Nephron (organoid): Measurements from ENCODE around the gene OTOG.

Experiments
- H3K27ac Mint-ChIP-seq, 3 experiments: 2 replicates each; pipeline ENCODE4 v1.8.0; 2020; ENCODE audit warnings: mixed read lengths in 3 of 3, mild to moderate bottlenecking in 2 of 3, moderate library complexity in 1 of 3
- H3K27me3 Mint-ChIP-seq: 2 replicates; pipeline ENCODE4 v1.8.0; 2021; ENCODE audit warnings: low read depth, mild to moderate bottlenecking, moderate library complexity, mixed read lengths
- H3K36me3 Mint-ChIP-seq: 2 replicates; pipeline ENCODE4 v1.8.0; 2020; ENCODE audit warnings: low read depth, mixed read lengths
- H3K4me1 Mint-ChIP-seq: 2 replicates; pipeline ENCODE4 v1.8.0; 2020; ENCODE audit warnings: mixed read lengths
- H3K4me3 Mint-ChIP-seq, 3 experiments: 2 replicates each; pipeline ENCODE4 v1.8.0; 2020; ENCODE audit warnings: mild to moderate bottlenecking in 3 of 3, mixed read lengths in 3 of 3, moderate library complexity in 2 of 3
- H3K9me3 Mint-ChIP-seq: 2 replicates; pipeline ENCODE4 v1.8.0; 2020; ENCODE audit warnings: mixed read lengths
- CTCF ChIP-seq, 3 experiments: fragments of 200-600 bp; sonication (generic); IDR thresholded peaks; one replicate each; pipeline ENCODE4 v1.5.0; 2021; ENCODE audit warnings: antibody characterized with exemption in 3 of 3; ENCODE audit not compliant: unreplicated experiment in 3 of 3

OTOG gene

GRCh38 chr11:17636721-17637120 lies 89.7 kb downstream of the OTOG start:
- Mint-ChIP-seq H3K9me3 (no peaks in the 10 kb centered on the region), H3K27me3 (no peaks in the 10 kb centered on the region), H3K27ac (no peak overlapping the region), H3K4me1 (no peaks in the 10 kb centered on the region), H3K36me3 (no peaks in the 10 kb centered on the region), H3K4me3 (no peak overlapping the region)
- TF ChIP-seq CTCF (IDR thresholded peaks at IDR 0.05; ENCODE audit: unreplicated experiment in 3 of 3): no peak

DNA sequence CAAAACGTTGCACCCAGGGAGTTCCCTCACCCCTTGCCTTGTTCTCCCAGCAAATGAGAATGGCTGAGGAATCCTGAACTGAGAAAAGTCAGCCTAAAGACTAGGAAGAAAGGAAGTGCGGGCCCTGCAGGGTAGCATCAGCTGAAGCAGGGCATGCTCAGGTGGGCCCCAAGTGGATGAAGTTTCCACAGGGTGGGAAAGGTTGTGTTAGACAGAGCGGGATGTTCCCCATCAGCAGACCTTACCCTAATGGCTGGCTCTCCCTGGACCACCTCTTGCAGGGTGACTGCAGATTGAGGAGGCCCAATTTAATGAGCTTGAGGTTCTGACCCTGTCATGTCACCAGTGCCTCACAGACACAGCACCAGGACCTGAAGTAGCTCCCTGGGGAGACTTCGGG lies 90.8 kb downstream of the OTOG start:
- no peaks in the 10 kb centered on the region for H3K9me3 Mint-ChIP-seq

DNA sequence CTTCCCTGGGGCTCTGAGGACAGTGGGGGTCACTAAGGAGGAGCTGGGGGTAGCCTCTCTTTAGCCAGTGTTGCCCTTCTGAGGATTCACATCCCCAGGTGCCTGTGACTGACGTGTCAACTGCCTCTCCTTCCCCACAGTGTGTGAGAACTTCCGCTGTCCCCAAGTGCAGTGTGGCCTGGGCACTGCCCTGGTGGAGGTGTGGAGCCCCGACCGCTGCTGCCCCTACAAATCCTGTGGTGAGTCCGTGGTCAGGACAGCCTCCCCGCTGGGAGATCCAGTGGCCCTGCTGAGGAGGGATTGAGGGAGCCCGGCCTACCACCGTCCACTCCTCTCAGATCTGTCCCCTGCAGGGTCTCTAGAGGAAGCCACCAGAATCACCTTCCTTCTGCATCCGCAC lies 91.3 kb downstream of the OTOG start:
- Mint-ChIP-seq H3K4me1 (no peaks in the 10 kb centered on the region), H3K27me3 (no peaks in the 10 kb centered on the region), H3K36me3 (no peaks in the 10 kb centered on the region), H3K27ac (no peak overlapping the region), H3K9me3 (no peaks in the 10 kb centered on the region), H3K4me3 (no peak overlapping the region)
- TF ChIP-seq CTCF (IDR thresholded peaks at IDR 0.05; ENCODE audit: unreplicated experiment in 3 of 3): no peak

More for the DNA sequence above, 90.8 kb downstream of the OTOG start:
- H3K36me3 Mint-ChIP-seq: no peaks in the 10 kb centered on the region
- no peaks in the 10 kb centered on the region for H3K27me3 Mint-ChIP-seq
- no peaks in the 10 kb centered on the region for H3K4me1 Mint-ChIP-seq
- no peak overlapping the region for H3K27ac Mint-ChIP-seq
- H3K4me3 Mint-ChIP-seq: no peak overlapping the region
- no peak for TF ChIP-seq CTCF (IDR thresholded peaks at IDR 0.05; ENCODE audit: unreplicated experiment in 3 of 3)

GRCh38 chr11:17639091-17639490 lies 92.0 kb downstream of the OTOG start:
- no peaks in the 10 kb centered on the region for H3K9me3 Mint-ChIP-seq
- H3K36me3 Mint-ChIP-seq: no peaks in the 10 kb centered on the region
- H3K27me3 Mint-ChIP-seq: peaks cover under 1% of the 10 kb centered on the region
- no peak for TF ChIP-seq CTCF (IDR thresholded peaks at IDR 0.05; ENCODE audit: unreplicated experiment in 3 of 3)
- H3K27ac Mint-ChIP-seq: no peak overlapping the region
- H3K4me1 Mint-ChIP-seq: no peaks in the 10 kb centered on the region
- no peak overlapping the region for H3K4me3 Mint-ChIP-seq

DNA sequence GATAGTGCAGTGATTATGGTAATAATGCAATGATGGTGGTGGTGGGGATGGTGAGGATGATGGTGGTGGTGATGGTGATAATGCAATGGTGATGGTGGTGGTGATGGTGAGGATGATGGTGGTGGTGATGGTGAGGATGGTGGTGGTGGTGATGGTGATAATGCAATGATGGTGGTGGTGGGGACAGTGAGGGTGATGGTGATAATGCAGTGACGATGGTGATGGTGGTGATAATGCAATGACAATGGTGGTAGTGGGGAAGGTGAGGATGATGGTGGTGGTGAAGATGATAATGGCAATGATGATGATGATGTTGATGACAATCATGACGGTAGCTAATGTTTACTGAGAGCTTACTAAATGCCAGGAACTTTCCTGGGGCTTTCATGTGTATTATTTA lies 92.7 kb downstream of the OTOG start:
- H3K36me3 Mint-ChIP-seq: no peaks in the 10 kb centered on the region
- TF ChIP-seq CTCF (IDR thresholded peaks at IDR 0.05; ENCODE audit: unreplicated experiment in 3 of 3): no peak
- H3K9me3 Mint-ChIP-seq: no peaks in the 10 kb centered on the region
- no peaks in the 10 kb centered on the region for H3K4me1 Mint-ChIP-seq
- no peak overlapping the region for H3K27ac Mint-ChIP-seq
- no peak overlapping the region for H3K4me3 Mint-ChIP-seq
- peaks cover 3% of the 10 kb centered on the region for H3K27me3 Mint-ChIP-seq

- Mint-ChIP-seq H3K27ac (no peak overlapping the region), H3K4me3 (no peak overlapping the region), H3K4me1 (no peaks in the 10 kb centered on the region), H3K9me3 (no peaks in the 10 kb centered on the region), H3K36me3 (no peaks in the 10 kb centered on the region), H3K27me3 (peaks cover 3% of the 10 kb centered on the region)
- TF ChIP-seq CTCF (IDR thresholded peaks at IDR 0.05; ENCODE audit: unreplicated experiment in 3 of 3): no peak
These were observed 93.6 kb downstream of the OTOG start for GRCh38 chr11:17640493-17641164.
